SU-DHL-6 (cell line): ENCODE results near the gene BEST1.

ENCODE experiments used
- H2AFZ ChIP-seq: fragments of 200-600 bp; sonication (generic); 2 replicates; pipeline ENCODE4 v1.6.1; 2014; ENCODE audit warnings: low read depth, mild to moderate bottlenecking, moderate library complexity, mixed read lengths, antibody characterized with exemption, low read length; ENCODE audit not compliant: severe bottlenecking
- H3F3A ChIP-seq: fragments of 200-600 bp; shearing (Covaris generic); 2 replicates; pipeline ENCODE4 v1.6.0; 2016; ENCODE audit warnings: antibody characterized with exemption, mild to moderate bottlenecking; ENCODE audit not compliant: insufficient read depth
- H3K27ac ChIP-seq: fragments of 200-600 bp; sonication (generic); 2 replicates; pipeline ENCODE4 v1.5.1; 2016; ENCODE audit warnings: low read depth, mild to moderate bottlenecking, low read length, moderate library complexity, mixed read lengths
- H3K27me3 ChIP-seq: fragments of 200-600 bp; sonication (generic), shearing (Covaris generic); 2 replicates; pipeline ENCODE4 v1.6.0; 2014; ENCODE audit warnings: mild to moderate bottlenecking, low read length
- H3K36me3 ChIP-seq: fragments of 200-600 bp; sonication (generic); 2 replicates; pipeline ENCODE4 v1.6.1; 2014; ENCODE audit warnings: mild to moderate bottlenecking, low read length, mixed read lengths
- H3K4me2 ChIP-seq: fragments of 300-600, 200-600 bp; shearing (Covaris generic), sonication (generic); 2 replicates; pipeline ENCODE4 v1.6.0; 2014; ENCODE audit warnings: low read length, low read depth, mild to moderate bottlenecking; ENCODE audit not compliant: poor library complexity, severe bottlenecking
- H3K4me3 ChIP-seq: fragments of 200-600 bp; sonication (generic); 2 replicates; pipeline ENCODE4 v1.5.1; 2014; ENCODE audit warnings: antibody characterized with exemption, low read length, mild to moderate bottlenecking, mixed read lengths; ENCODE audit not compliant: insufficient read depth, poor library complexity, severe bottlenecking
- H3K79me2 ChIP-seq: fragments of 200-600 bp; sonication (generic); 2 replicates; pipeline ENCODE4 v1.6.1; 2014; ENCODE audit warnings: mild to moderate bottlenecking, low read length, moderate library complexity; ENCODE audit not compliant: insufficient read depth
- H3K9ac ChIP-seq: fragments of 200-600 bp; sonication (generic); 2 replicates; pipeline ENCODE4 v1.7.0; 2014; ENCODE audit warnings: mild to moderate bottlenecking, low read length
- H3K9me2 ChIP-seq: fragments of 200-600 bp; sonication (generic); replicated peaks from 2 replicates; pipeline ENCODE4 v1.6.1; 2014; ENCODE audit warnings: low read length; ENCODE audit not compliant: insufficient read depth
- H3K9me3 ChIP-seq: fragments of 200-600 bp; sonication (generic); 2 replicates; pipeline ENCODE4 v1.6.1; 2014; ENCODE audit warnings: low read length, mixed read lengths; ENCODE audit not compliant: insufficient read depth
- H4K20me1 ChIP-seq: fragments of 200-600 bp; sonication (generic); 2 replicates; pipeline ENCODE4 v1.6.1; 2014; ENCODE audit warnings: low read depth, mild to moderate bottlenecking, antibody characterized with exemption, low read length, moderate library complexity, mixed read lengths
- EZH2phosphoT487 ChIP-seq: fragments of 200-600 bp; sonication (generic), shearing (Covaris generic); conservative IDR thresholded peaks from 2 replicates; pipeline ENCODE4 v1.6.1; 2018; ENCODE audit warnings: mild to moderate bottlenecking, antibody characterized with exemption, low read length, moderate library complexity, mixed read lengths
- TF ChIP-seq, protein P1 (sequence below): fragments of 200-600 bp; sonication (generic); IDR thresholded peaks from one replicate; pipeline ENCODE4 v1.5.1; 2017; ENCODE audit warnings: antibody characterized with exemption, mild to moderate bottlenecking, low read length, moderate library complexity; ENCODE audit not compliant: insufficient read depth, poor library complexity, severe bottlenecking

The BEST1 gene

DNA sequence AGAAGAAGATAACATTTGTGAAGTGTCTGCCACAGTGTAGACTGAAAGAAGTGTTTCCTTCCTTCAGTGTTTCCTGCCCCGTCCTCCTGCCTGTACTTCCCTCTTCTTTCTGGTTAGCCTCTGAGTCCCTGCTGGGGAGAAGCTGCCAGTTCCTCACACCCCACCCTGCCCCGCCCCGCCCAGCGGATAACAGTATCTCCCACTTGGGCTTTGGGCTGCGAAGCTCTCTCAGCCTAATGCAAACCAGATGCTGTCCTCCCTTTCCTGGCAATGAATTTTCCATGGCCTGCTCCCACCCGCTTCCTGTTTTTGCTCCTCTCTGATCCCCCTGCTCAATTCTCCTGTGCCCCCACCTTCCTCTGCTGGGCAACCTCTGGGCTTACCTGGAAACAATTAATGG, 27.6 kb upstream of the BEST1 start:
- Histone ChIP-seq H2AFZ (no peak overlapping the region), H3K9me3 (no peaks in the 10 kb centered on the region), H3K9me2 (no peaks in the 10 kb centered on the region), H3K4me3 (no peak overlapping the region), H3K4me2 (no peak overlapping the region), H3F3A (no peaks in the 10 kb centered on the region), H3K36me3 (no peaks in the 10 kb centered on the region), H4K20me1 (no peaks in the 10 kb centered on the region), H3K27me3 (no peaks in the 10 kb centered on the region), H3K27ac (no peak overlapping the region), H3K9ac (no peak overlapping the region), H3K79me2 (no peaks in the 10 kb centered on the region)
- TF ChIP-seq, protein P1, sequence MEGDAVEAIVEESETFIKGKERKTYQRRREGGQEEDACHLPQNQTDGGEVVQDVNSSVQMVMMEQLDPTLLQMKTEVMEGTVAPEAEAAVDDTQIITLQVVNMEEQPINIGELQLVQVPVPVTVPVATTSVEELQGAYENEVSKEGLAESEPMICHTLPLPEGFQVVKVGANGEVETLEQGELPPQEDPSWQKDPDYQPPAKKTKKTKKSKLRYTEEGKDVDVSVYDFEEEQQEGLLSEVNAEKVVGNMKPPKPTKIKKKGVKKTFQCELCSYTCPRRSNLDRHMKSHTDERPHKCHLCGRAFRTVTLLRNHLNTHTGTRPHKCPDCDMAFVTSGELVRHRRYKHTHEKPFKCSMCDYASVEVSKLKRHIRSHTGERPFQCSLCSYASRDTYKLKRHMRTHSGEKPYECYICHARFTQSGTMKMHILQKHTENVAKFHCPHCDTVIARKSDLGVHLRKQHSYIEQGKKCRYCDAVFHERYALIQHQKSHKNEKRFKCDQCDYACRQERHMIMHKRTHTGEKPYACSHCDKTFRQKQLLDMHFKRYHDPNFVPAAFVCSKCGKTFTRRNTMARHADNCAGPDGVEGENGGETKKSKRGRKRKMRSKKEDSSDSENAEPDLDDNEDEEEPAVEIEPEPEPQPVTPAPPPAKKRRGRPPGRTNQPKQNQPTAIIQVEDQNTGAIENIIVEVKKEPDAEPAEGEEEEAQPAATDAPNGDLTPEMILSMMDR = no peak
- no peak for TF ChIP-seq EZH2phosphoT487

DNA sequence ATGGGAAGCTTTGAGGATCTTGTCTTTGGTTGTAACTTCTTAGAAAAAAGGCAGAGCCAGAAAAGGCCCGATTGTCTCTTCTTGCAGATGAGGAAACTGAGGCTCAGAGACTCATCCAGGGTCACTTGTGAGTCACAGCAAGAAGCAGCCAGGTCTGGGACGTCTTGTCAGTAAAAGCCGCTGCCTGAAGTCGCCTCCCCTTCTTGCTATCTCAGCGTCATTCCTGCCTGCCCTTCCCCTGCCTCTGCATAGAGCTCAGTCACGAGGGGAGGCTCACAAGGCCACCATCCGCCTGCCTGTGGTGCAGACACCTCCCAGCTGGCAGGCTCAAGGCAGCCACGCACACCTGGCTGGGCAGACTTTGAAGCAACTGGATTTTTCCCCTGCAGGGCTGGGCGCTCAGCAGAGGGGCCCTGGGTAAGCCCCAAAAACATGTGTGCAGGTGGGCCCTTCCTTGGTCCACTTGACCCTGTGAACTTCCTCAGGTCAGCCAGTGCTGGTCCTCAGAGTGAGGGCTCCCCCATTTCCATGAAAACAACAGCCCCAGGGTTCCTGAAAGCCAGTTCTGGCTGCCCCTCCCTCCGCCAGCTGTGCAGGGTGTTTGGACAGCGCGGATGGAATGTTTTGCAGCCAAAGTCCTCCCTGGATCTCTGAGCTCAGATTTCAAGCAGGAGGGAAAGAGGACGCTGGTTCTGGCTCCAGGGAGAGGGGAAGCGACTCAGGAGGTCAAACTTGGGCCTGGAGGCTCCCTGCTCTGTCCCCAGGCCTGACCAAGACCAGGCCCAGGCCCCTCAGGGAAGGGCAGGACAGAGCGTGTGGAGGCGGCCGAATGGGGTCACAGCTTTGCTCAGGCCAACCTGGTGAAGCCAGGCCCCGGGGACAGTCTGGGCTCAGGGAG, 26.7 kb upstream of the BEST1 start:
- TF ChIP-seq, protein P1 = no peak
- TF ChIP-seq EZH2phosphoT487 = no peak
- no peaks in the 10 kb centered on the region for H3F3A ChIP-seq
- no peak overlapping the region for H3K9ac ChIP-seq
- H3K27me3 ChIP-seq = no peaks in the 10 kb centered on the region
- H4K20me1 ChIP-seq = no peaks in the 10 kb centered on the region
- no peaks in the 10 kb centered on the region for H3K9me2 ChIP-seq
- no peaks in the 10 kb centered on the region for H3K9me3 ChIP-seq
- H3K4me3 ChIP-seq = no peak overlapping the region
- no peaks in the 10 kb centered on the region for H3K36me3 ChIP-seq
- no peak overlapping the region for H3K27ac ChIP-seq
- H3K4me2 ChIP-seq = no peak overlapping the region
- no peaks in the 10 kb centered on the region for H3K79me2 ChIP-seq
- no peak overlapping the region for H2AFZ ChIP-seq

DNA sequence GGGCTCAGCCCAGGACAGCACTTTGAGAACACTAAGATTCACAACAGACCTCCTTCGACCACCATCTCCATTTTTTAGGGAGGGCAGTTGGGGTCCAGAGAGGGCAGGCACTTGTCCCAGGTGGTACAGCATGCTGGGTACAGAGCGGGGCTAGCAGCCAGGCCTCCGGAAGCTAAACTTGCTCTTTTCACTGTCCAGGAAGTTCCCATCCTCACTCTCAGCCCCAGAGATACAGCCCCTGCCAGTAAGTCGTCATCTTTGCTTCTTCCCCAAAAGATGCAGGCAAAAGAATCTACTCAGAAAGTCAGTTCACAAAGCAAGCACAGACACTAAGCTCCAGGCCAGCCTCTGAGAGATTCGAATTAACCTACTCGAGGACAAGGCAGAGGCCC, 26.1 kb upstream of the BEST1 start:
- Histone ChIP-seq H3K27me3 (no peaks in the 10 kb centered on the region), H4K20me1 (no peaks in the 10 kb centered on the region), H2AFZ (no peak overlapping the region)

More for the DNA sequence above, 26.1 kb upstream of the BEST1 start:
- no peaks in the 10 kb centered on the region for H3K9me2 ChIP-seq
- no peaks in the 10 kb centered on the region for H3F3A ChIP-seq
- no peaks in the 10 kb centered on the region for H3K36me3 ChIP-seq
- H3K4me3 ChIP-seq = no peak overlapping the region
- H3K9me3 ChIP-seq = no peaks in the 10 kb centered on the region
- no peak overlapping the region for H3K9ac ChIP-seq
- H3K79me2 ChIP-seq = no peaks in the 10 kb centered on the region
- H3K4me2 ChIP-seq = no peak overlapping the region
- TF ChIP-seq, protein P1 = no peak
- no peak for TF ChIP-seq EZH2phosphoT487
- H3K27ac ChIP-seq = no peak overlapping the region
